ENCODE results near the gene ARHGAP15. TPM values are rescaled to one million over a fixed set of nuclear protein-coding genes. Genes with fewer than 3 reads are reported as not detected.
A peak's percentile ranks its signal among the peaks of the same experiment; 100 is the strongest.

ARHGAP15 gene
- total and polyA plus RNA-seq, 4 donors, result 3.8 to 17.9 (median 13.2) TPM

DNA sequence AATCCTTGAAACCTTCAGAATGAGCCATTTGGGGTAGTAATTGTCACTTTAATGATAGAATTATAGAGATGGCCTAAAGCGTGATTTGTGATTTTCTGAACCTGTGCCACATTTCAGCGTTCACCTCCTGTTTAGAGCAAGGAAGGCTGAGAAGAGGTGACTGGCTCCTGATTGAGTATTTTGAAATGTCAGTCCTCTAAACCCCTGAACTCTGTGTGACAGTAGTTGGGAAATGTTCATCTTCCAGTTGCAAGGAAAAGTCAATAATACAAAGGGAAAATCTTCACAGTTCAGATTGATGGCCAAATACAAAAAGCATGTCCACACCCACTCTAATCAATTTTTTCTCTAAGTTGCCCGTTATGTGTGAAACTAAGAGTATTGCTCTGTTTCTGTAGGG is 305.2 kb downstream of the ARHGAP15 start:
- Histone ChIP-seq H3K9me3 (ENCODE audit: control insufficient read depth in 4 of 4, low read length in 3 of 4) (no peaks in the 10 kb centered on the region), H3K9ac (ENCODE audit: low read depth in 1 of 2, low read length in 2 of 2) (no peak overlapping the region), H3K4me1 (ENCODE audit: control insufficient read depth in 4 of 4, insufficient read depth in 4 of 4, low read length in 3 of 4) (peaks cover 1 to 24% (median 17%) of the 10 kb centered on the region in 4 donors), H3K27me3 (ENCODE audit: control insufficient read depth in 4 of 4, insufficient read depth in 4 of 4, low read length in 3 of 4) (no peaks in the 10 kb centered on the region), H3K4me3 (ENCODE audit: low read depth in 1 of 3, low read length in 3 of 3) (no peak overlapping the region), H3K36me3 (ENCODE audit: control insufficient read depth in 4 of 4, insufficient read depth in 3 of 4, low read depth in 1 of 4, low read length in 3 of 4) (no peaks in the 10 kb centered on the region), H3K27ac (ENCODE audit: low read depth in 1 of 2, low read length in 2 of 2) (no peak overlapping the region)
- TF ChIP-seq SP1 (IDR thresholded peaks at IDR 0.05), result peak; percentile 56
- peak; percentile 58 for TF ChIP-seq FOXA2 (IDR thresholded peaks at IDR 0.05)
- no peak for TF ChIP-seq GABPA (IDR thresholded peaks at IDR 0.05 in 1 of 2, conservative IDR thresholded peaks at IDR 0.05 in 1 of 2)
- TF ChIP-seq, protein P1, sequence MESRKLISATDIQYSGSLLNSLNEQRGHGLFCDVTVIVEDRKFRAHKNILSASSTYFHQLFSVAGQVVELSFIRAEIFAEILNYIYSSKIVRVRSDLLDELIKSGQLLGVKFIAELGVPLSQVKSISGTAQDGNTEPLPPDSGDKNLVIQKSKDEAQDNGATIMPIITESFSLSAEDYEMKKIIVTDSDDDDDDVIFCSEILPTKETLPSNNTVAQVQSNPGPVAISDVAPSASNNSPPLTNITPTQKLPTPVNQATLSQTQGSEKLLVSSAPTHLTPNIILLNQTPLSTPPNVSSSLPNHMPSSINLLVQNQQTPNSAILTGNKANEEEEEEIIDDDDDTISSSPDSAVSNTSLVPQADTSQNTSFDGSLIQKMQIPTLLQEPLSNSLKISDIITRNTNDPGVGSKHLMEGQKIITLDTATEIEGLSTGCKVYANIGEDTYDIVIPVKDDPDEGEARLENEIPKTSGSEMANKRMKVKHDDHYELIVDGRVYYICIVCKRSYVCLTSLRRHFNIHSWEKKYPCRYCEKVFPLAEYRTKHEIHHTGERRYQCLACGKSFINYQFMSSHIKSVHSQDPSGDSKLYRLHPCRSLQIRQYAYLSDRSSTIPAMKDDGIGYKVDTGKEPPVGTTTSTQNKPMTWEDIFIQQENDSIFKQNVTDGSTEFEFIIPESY (IDR thresholded peaks at IDR 0.05), result no peak
- no peak for TF ChIP-seq CTCF (IDR thresholded peaks at IDR 0.05; ENCODE audit: low read depth, low read length, missing input control)
- TF ChIP-seq RAD21 (IDR thresholded peaks at IDR 0.05), result peak in 1 of 2 donors; percentile 38
- no peak for TF ChIP-seq REST (IDR thresholded peaks at IDR 0.05)
- no peak for TF ChIP-seq NR2F2 (IDR thresholded peaks at IDR 0.05)
- TF ChIP-seq, protein P2, sequence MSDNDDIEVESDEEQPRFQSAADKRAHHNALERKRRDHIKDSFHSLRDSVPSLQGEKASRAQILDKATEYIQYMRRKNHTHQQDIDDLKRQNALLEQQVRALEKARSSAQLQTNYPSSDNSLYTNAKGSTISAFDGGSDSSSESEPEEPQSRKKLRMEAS (IDR thresholded peaks at IDR 0.05), result peak; percentile 35
- TF ChIP-seq EGR1 (IDR thresholded peaks at IDR 0.05; ENCODE audit: low read depth in 2 of 2), result peak; percentile 22 to 33
- TF ChIP-seq RXRA (IDR thresholded peaks at IDR 0.05), result peak; percentile 83 to 86
- peak; percentile 72 for TF ChIP-seq FOXA1 (IDR thresholded peaks at IDR 0.05)
- peak; percentile 54 to 60 for TF ChIP-seq JUND (IDR thresholded peaks at IDR 0.05)
- TF ChIP-seq YY1 (IDR thresholded peaks at IDR 0.05), result peak; percentile 13
- no peak for TF ChIP-seq ATF3 (IDR thresholded peaks at IDR 0.05)
- peak; percentile 72 to 77 for TF ChIP-seq HNF4A (conservative IDR thresholded peaks at IDR 0.05)
- TF ChIP-seq HNF4G (IDR thresholded peaks at IDR 0.05), result peak; percentile 41
- no peak for TF ChIP-seq TAF1 (conservative IDR thresholded peaks at IDR 0.05)
- no peak for DNase-seq (ENCODE audit: low spot score)
- WGBS, result 29% methylated on average over 3 of the region's 3 CpGs

Measured in liver (tissue), 9 donors.